Caco-2 (cell line): Measurements from ENCODE around the gene HACL1. TPM values are rescaled to one million over a fixed set of nuclear protein-coding genes. Genes with fewer than 3 reads are reported as not detected.

Experiments used
- BruUV-seq: library from RNA; stranded (reverse); fragments of 400-500 nt; replicated peaks from 2 replicates; lab custom pipeline; 2021; lab: Mats Ljungman, UMichigan
- CTCF ChIA-PET: fragments of 300-600 bp; sonication (Branson Sonifier 250); formaldehyde crosslinking; loops from one replicate; lab custom pipeline; 2022; ENCODE audit warnings: antibody characterized with exemption; lab: Charles Lee
- POLR2A ChIA-PET: fragments of 300-600 bp; sonication (Branson Sonifier 250); formaldehyde crosslinking; loops from one replicate; lab custom pipeline; 2022; ENCODE audit warnings: antibody characterized with exemption; lab: Charles Lee
- DNase-seq, 2 experiments: peaks; one replicate each; pipeline versions ENCODE4 v3.0.0 to v3.0.0-alpha.2; 2020 to 2022
- H3K27me3 ChIP-seq: replicated peaks from 2 replicates; pipeline ENCODE4 v1.6.0; 2011; ENCODE audit warnings: low read length; ENCODE audit not compliant: control insufficient read depth, insufficient read depth
- H3K36me3 ChIP-seq: 2 replicates; pipeline ENCODE4 v1.5.1; 2011; ENCODE audit warnings: low read length; ENCODE audit not compliant: control insufficient read depth, insufficient read depth
- H3K4me1 ChIP-seq: fragments of 250-450 bp; sonication (Bioruptor Pico); 2 replicates; pipeline ENCODE4 v1.5.1; 2020; ENCODE audit warnings: mild to moderate bottlenecking
- H3K4me3 ChIP-seq: 2 replicates; pipeline ENCODE4 v1.5.1; 2011; ENCODE audit warnings: low read depth, mild to moderate bottlenecking, control low read depth, low read length
- H3K9me3 ChIP-seq: fragments of 250-450 bp; sonication (Bioruptor Pico); 2 replicates; pipeline ENCODE4 v1.5.1; 2020; ENCODE audit warnings: mild to moderate bottlenecking, moderate library complexity
- H3K27ac Mint-ChIP-seq: one replicate; pipeline ENCODE4 v1.8.0; 2022; ENCODE audit warnings: mixed read lengths; ENCODE audit not compliant: unreplicated experiment
- H3K27me3 Mint-ChIP-seq: one replicate; pipeline ENCODE4 v1.8.0; 2022; ENCODE audit warnings: mixed read lengths; ENCODE audit not compliant: insufficient read depth, unreplicated experiment
- H3K36me3 Mint-ChIP-seq: one replicate; pipeline ENCODE4 v1.8.0; 2022; ENCODE audit warnings: mild to moderate bottlenecking, mixed read lengths; ENCODE audit not compliant: insufficient read depth, unreplicated experiment
- H3K4me1 Mint-ChIP-seq: one replicate; pipeline ENCODE4 v1.8.0; 2022; ENCODE audit warnings: low read depth, mixed read lengths; ENCODE audit not compliant: unreplicated experiment
- H3K4me3 Mint-ChIP-seq: one replicate; pipeline ENCODE4 v1.8.0; 2022; ENCODE audit warnings: mild to moderate bottlenecking, moderate library complexity, mixed read lengths; ENCODE audit not compliant: unreplicated experiment
- H3K9me3 Mint-ChIP-seq: one replicate; pipeline ENCODE4 v1.8.0; 2022; ENCODE audit warnings: mixed read lengths; ENCODE audit not compliant: unreplicated experiment
- CTCF ChIP-seq, 2 experiments: fragments of 200-600 bp in 1 of 2; IDR thresholded peaks; 1 replicate in 1 of 2; 2 replicates in 1 of 2; pipeline versions ENCODE4 v1.5.1 to v1.8.0; 2011 to 2022; ENCODE audit warnings: antibody characterized with exemption in 1 of 2, control low read depth in 1 of 2, inconsistent platforms in 1 of 2, low read depth in 1 of 2, low read length in 1 of 2, mild to moderate bottlenecking in 1 of 2, moderate library complexity in 1 of 2; ENCODE audit not compliant: insufficient read depth in 1 of 2, severe bottlenecking in 1 of 2, unreplicated experiment in 1 of 2
- intact Hi-C: fragments of 100-400 bp; cut with micrococcal nuclease; formaldehyde crosslinking; loops from one replicate; pipeline ENCODE4 v1.10.0; 2022; ENCODE audit not compliant: unreplicated experiment
- total RNA-seq: library from RNA; stranded (reverse); gene quantifications from 2 replicates; pipeline ENCODE4 v1.2.3, GENCODE V29; 2022

The HACL1 gene
- total RNA-seq, 1 experiment from 2014 or later, result 48.1 TPM

GRCh38 chr3:15553749-15554148, 47.6 kb downstream of the HACL1 start:
- Histone ChIP-seq H3K9me3 (no peaks in the 10 kb centered on the region), H3K4me3 (no peak overlapping the region), H3K36me3 (no peaks in the 10 kb centered on the region; the same call in none of the 2 replicates), H3K4me1 (0 out of 2 replicates have a peak, but pooled peaks cover 4% of the 10 kb centered on the region), H3K27me3 (no peaks in the 10 kb centered on the region)
- no peaks in the 10 kb centered on the region for H3K9me3 Mint-ChIP-seq
- H3K4me1 Mint-ChIP-seq, result no peaks in the 10 kb centered on the region
- ChIA-PET POLR2A (no interaction called here), CTCF (no interaction called here)
- DNase-seq, result no peak
- no peak overlapping the region for H3K27ac Mint-ChIP-seq
- BruUV-seq, result no TSS peak
- H3K36me3 Mint-ChIP-seq, result no peaks in the 10 kb centered on the region
- no peaks in the 10 kb centered on the region for H3K27me3 Mint-ChIP-seq
- H3K4me3 Mint-ChIP-seq, result no peak overlapping the region
- TF ChIP-seq CTCF (IDR thresholded peaks at IDR 0.05; ENCODE audit: insufficient read depth in 1 of 2, low read depth in 1 of 2, low read length in 1 of 2, severe bottlenecking in 1 of 2, unreplicated experiment in 1 of 2), result no peak
- intact Hi-C loops, result loop anchor here (10.0 kb wide), 1 partner anchor 99 kb away; no protein-coding TSS in a partner anchor

- Mint-ChIP-seq H3K4me3 (no peak overlapping the region), H3K27ac (no peak overlapping the region), H3K9me3 (no peaks in the 10 kb centered on the region), H3K36me3 (no peaks in the 10 kb centered on the region), H3K4me1 (no peaks in the 10 kb centered on the region), H3K27me3 (peaks cover 1% of the 10 kb centered on the region)
- Histone ChIP-seq H3K4me3 (no peak overlapping the region), H3K36me3 (no peaks in the 10 kb centered on the region; the same call in none of the 2 replicates), H3K27me3 (no peaks in the 10 kb centered on the region), H3K4me1 (no peaks in the 10 kb centered on the region), H3K9me3 (no peaks in the 10 kb centered on the region)
- no peak for TF ChIP-seq CTCF (IDR thresholded peaks at IDR 0.05; ENCODE audit: insufficient read depth in 1 of 2, low read depth in 1 of 2, low read length in 1 of 2, severe bottlenecking in 1 of 2, unreplicated experiment in 1 of 2)
- intact Hi-C loops, result loop anchor here (10.0 kb wide), 1 partner anchor 97 kb away; no protein-coding TSS in a partner anchor
- ChIA-PET CTCF (no interaction called here), POLR2A (no interaction called here)
- no TSS peak for BruUV-seq
- no peak for DNase-seq
Observed at GRCh38 chr3:15551902-15552301, 49.5 kb downstream of the HACL1 start.

GRCh38 chr3:15549846-15550245, 51.5 kb downstream of the HACL1 start:
- no peak for DNase-seq
- Mint-ChIP-seq H3K4me3 (no peak overlapping the region), H3K4me1 (no peaks in the 10 kb centered on the region), H3K36me3 (no peaks in the 10 kb centered on the region), H3K27ac (no peak overlapping the region), H3K27me3 (peaks cover 7% of the 10 kb centered on the region), H3K9me3 (no peaks in the 10 kb centered on the region)
- H3K36me3 ChIP-seq, result no peaks in the 10 kb centered on the region; the same call in 1 of the 2 replicates
- TF ChIP-seq CTCF (IDR thresholded peaks at IDR 0.05; ENCODE audit: insufficient read depth in 1 of 2, low read depth in 1 of 2, low read length in 1 of 2, severe bottlenecking in 1 of 2, unreplicated experiment in 1 of 2), result no peak
- H3K27me3 ChIP-seq, result no peaks in the 10 kb centered on the region
- H3K9me3 ChIP-seq, result 0 out of 2 replicates have a peak, but pooled peaks cover 2% of the 10 kb centered on the region
- H3K4me3 ChIP-seq, result no peak overlapping the region
- CTCF ChIA-PET, result no interaction called here
- POLR2A ChIA-PET, result no interaction called here
- intact Hi-C loops, result loop anchor here (10.0 kb wide), 1 partner anchor 95 kb away; no protein-coding TSS in a partner anchor
- no TSS peak for BruUV-seq
- H3K4me1 ChIP-seq, result no peaks in the 10 kb centered on the region
